Astrocyte (in vitro differentiated cells and primary cell): ENCODE measurements around the gene DLGAP1. TPM values are rescaled to one million over a fixed set of nuclear protein-coding genes. Genes with fewer than 3 reads are reported as not detected.

Experiments used
- DNase-seq: peaks from one replicate; pipeline ENCODE4 v3.0.0-alpha.2; 2010; ENCODE audit warnings: low read depth
- FAIRE-seq: peaks from 2 replicates; lab custom pipeline; 2011; peaks lifted over from hg19 to GRCh38; lab: Jason Lieb, UNC
- H2AFZ ChIP-seq: 2 replicates; pipeline ENCODE4 v1.6.0; 2012; ENCODE audit warnings: low read depth, low read length, inconsistent platforms
- H3K27ac ChIP-seq: 2 replicates; pipeline ENCODE4 v1.5.1; 2011; ENCODE audit warnings: low read depth, low read length, inconsistent platforms
- H3K27me3 ChIP-seq: 2 replicates; pipeline ENCODE4 v1.6.0; 2011; ENCODE audit warnings: low read length, inconsistent platforms; ENCODE audit not compliant: insufficient read depth
- H3K36me3 ChIP-seq: 2 replicates; pipeline ENCODE4 v1.5.1; 2011; ENCODE audit warnings: low read length, inconsistent platforms; ENCODE audit not compliant: insufficient read depth
- H3K4me1 ChIP-seq: 2 replicates; pipeline ENCODE4 v1.5.1; 2011; ENCODE audit warnings: low read length, inconsistent platforms; ENCODE audit not compliant: insufficient read depth
- H3K4me2 ChIP-seq: 2 replicates; pipeline ENCODE4 v1.6.0; 2012; ENCODE audit warnings: low read length, inconsistent platforms
- H3K4me3 ChIP-seq: 2 replicates; pipeline ENCODE4 v1.5.1; 2011; ENCODE audit warnings: low read depth, mild to moderate bottlenecking, low read length, inconsistent platforms; ENCODE audit not compliant: insufficient read depth
- H3K79me2 ChIP-seq: 2 replicates; pipeline ENCODE4 v1.6.0; 2012; ENCODE audit warnings: mild to moderate bottlenecking, low read length, inconsistent platforms; ENCODE audit not compliant: insufficient read depth
- H3K9ac ChIP-seq: 2 replicates; pipeline ENCODE4 v1.6.0; 2012; ENCODE audit warnings: mild to moderate bottlenecking, low read length, inconsistent platforms
- H3K9me3 ChIP-seq: 2 replicates; pipeline ENCODE4 v1.5.1; 2012; ENCODE audit warnings: low read depth, mild to moderate bottlenecking, low read length, inconsistent platforms; ENCODE audit not compliant: insufficient read depth
- H4K20me1 ChIP-seq: 2 replicates; pipeline ENCODE4 v1.6.0; 2012; ENCODE audit warnings: low read length, inconsistent platforms; ENCODE audit not compliant: insufficient read depth
- H3K27ac Mint-ChIP-seq: one replicate; pipeline ENCODE4 v1.8.0; 2021; ENCODE audit warnings: mild to moderate bottlenecking, mixed read lengths; ENCODE audit not compliant: unreplicated experiment
- H3K27me3 Mint-ChIP-seq: one replicate; pipeline ENCODE4 v1.8.0; 2021; ENCODE audit warnings: low read depth, mixed read lengths; ENCODE audit not compliant: unreplicated experiment
- H3K36me3 Mint-ChIP-seq: one replicate; pipeline ENCODE4 v1.8.0; 2021; ENCODE audit warnings: low read depth, mixed read lengths; ENCODE audit not compliant: unreplicated experiment
- H3K4me1 Mint-ChIP-seq: one replicate; pipeline ENCODE4 v1.8.0; 2021; ENCODE audit warnings: low read depth, mixed read lengths; ENCODE audit not compliant: unreplicated experiment
- H3K4me3 Mint-ChIP-seq: one replicate; pipeline ENCODE4 v1.8.0; 2021; ENCODE audit warnings: mild to moderate bottlenecking, moderate library complexity, mixed read lengths; ENCODE audit not compliant: unreplicated experiment
- H3K9me3 Mint-ChIP-seq: one replicate; pipeline ENCODE4 v1.8.0; 2021; ENCODE audit warnings: mild to moderate bottlenecking, mixed read lengths; ENCODE audit not compliant: unreplicated experiment
- EZH2 ChIP-seq: IDR thresholded peaks from 2 replicates; pipeline ENCODE4 v1.6.1; 2012; ENCODE audit warnings: mild to moderate bottlenecking, low read length, inconsistent platforms; ENCODE audit not compliant: insufficient read depth
- total RNA-seq: library from RNA; stranded (reverse); gene quantifications from 2 replicates; pipeline ENCODE4 v1.2.1, GENCODE V29; 2021
- TF ChIP-seq, protein P1 (sequence below): IDR thresholded peaks from 2 replicates; pipeline ENCODE4 v1.5.1; 2011; ENCODE audit warnings: low read depth, mild to moderate bottlenecking, inconsistent platforms, low read length, moderate library complexity; ENCODE audit not compliant: insufficient read depth

DLGAP1 gene
- total RNA-seq, 1 donor from 2014 or later: 2.3 TPM

DNA sequence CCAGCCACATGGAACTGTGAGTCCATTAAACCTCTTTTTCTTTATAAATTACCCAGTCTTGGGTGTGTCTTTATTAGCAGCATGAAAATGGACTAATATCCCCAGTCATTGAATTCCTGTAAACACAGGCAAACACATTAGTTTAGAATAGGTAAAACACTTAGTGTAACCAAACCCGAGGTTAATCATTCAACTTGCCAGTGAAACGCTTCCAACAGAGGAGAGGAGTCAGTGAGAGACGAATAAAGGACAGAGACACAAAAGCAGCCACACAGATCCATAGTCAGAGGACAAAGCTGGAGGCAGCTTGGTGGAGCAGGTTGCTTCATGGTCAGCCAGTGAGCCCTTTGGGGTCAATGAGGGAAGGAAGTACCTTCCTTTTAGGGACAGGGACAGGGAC lies 657.1 kb downstream of the DLGAP1 start:
- Histone ChIP-seq H3K4me2 (no peak overlapping the region), H3K9ac (no peak overlapping the region), H2AFZ (no peak overlapping the region), H3K9me3 (no peaks in the 10 kb centered on the region), H3K36me3 (no peaks in the 10 kb centered on the region), H3K4me1 (peaks cover 20% of the 10 kb centered on the region), H3K79me2 (no peaks in the 10 kb centered on the region), H3K27me3 (no peaks in the 10 kb centered on the region), H3K4me3 (no peak overlapping the region), H4K20me1 (no peaks in the 10 kb centered on the region), H3K27ac (no peak overlapping the region)
- Mint-ChIP-seq H3K36me3 (no peaks in the 10 kb centered on the region), H3K27me3 (no peaks in the 10 kb centered on the region), H3K4me1 (peaks cover 15% of the 10 kb centered on the region), H3K9me3 (no peaks in the 10 kb centered on the region), H3K27ac (no peak overlapping the region), H3K4me3 (no peak overlapping the region)
- DNase-seq: no peak
- TF ChIP-seq, protein P1, sequence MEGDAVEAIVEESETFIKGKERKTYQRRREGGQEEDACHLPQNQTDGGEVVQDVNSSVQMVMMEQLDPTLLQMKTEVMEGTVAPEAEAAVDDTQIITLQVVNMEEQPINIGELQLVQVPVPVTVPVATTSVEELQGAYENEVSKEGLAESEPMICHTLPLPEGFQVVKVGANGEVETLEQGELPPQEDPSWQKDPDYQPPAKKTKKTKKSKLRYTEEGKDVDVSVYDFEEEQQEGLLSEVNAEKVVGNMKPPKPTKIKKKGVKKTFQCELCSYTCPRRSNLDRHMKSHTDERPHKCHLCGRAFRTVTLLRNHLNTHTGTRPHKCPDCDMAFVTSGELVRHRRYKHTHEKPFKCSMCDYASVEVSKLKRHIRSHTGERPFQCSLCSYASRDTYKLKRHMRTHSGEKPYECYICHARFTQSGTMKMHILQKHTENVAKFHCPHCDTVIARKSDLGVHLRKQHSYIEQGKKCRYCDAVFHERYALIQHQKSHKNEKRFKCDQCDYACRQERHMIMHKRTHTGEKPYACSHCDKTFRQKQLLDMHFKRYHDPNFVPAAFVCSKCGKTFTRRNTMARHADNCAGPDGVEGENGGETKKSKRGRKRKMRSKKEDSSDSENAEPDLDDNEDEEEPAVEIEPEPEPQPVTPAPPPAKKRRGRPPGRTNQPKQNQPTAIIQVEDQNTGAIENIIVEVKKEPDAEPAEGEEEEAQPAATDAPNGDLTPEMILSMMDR: no peak
- no peak for TF ChIP-seq EZH2
- no peak for FAIRE-seq

DNA sequence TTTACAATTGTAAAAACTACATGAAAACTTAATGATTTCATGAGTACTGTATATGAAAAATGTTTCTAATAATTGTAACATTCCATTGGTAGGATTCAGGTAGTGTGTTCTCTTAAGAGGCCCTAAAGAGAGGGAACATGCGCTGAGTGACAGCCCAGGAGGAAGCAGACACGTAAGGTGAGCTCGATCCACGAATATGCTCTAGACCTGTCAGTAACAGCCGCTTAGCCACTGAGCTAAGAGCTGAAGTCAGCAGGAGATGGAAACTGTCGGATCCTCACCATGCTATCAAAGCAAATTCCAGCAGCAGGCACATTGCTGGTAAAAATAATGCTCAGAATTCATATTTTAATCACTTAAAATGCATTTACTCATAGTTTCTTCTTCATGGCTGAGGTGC lies 658.7 kb downstream of the DLGAP1 start:
- Histone ChIP-seq H3K9me3 (no peaks in the 10 kb centered on the region), H3K27ac (no peak overlapping the region), H3K9ac (no peak overlapping the region), H3K79me2 (no peaks in the 10 kb centered on the region), H3K4me2 (no peak overlapping the region), H3K27me3 (no peaks in the 10 kb centered on the region), H3K4me3 (no peak overlapping the region), H4K20me1 (no peaks in the 10 kb centered on the region), H3K4me1 (peaks cover 20% of the 10 kb centered on the region), H3K36me3 (no peaks in the 10 kb centered on the region), H2AFZ (no peak overlapping the region)
- no peak overlapping the region for H3K27ac Mint-ChIP-seq
- no peaks in the 10 kb centered on the region for H3K36me3 Mint-ChIP-seq
- TF ChIP-seq, protein P1: no peak
- no peak for TF ChIP-seq EZH2
- H3K27me3 Mint-ChIP-seq: no peaks in the 10 kb centered on the region
- FAIRE-seq: no peak
- no peak overlapping the region for H3K4me3 Mint-ChIP-seq
- no peaks in the 10 kb centered on the region for H3K9me3 Mint-ChIP-seq
- DNase-seq: no peak
- peaks cover 15% of the 10 kb centered on the region for H3K4me1 Mint-ChIP-seq

DNA sequence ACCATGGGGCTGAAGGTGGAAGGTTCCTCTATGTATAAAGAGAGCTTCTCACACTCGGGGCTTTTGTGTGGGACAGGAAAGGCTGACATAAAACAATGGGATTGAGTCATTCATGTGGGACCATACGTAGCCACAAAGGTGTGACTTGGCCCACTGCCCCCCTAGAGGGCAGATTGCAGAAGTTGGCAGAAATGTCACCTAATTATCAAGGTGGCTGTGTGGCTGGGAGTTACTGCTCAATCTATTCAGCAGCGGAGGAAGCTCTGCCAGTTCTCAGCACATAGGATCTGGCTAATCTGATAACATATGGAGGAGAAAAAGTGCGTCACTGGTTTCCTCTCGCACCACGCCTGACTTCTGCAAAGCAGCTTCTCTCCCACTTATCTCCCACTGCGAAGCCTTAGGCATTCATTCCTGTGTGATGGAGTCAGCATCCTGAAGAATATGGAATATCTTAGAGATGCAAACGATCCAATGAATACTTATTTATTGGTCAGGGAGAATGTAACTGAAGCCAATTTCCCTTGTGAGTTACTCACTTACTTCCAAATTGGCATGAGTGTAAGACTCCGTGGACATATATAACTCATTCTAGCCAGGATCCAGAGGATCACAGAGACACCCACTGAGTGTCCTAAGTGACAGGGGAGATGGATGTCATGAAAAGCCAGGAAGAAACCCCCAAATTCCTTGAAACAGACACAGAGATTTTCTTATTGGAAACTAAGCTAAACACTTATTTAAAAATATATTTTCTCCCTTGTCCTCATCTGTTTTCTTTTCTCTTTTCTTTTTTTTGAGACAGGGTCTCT lies 660.4 kb downstream of the DLGAP1 start:
- Histone ChIP-seq H3K9me3 (no peaks in the 10 kb centered on the region), H3K9ac (peak overlapping the region; percentile 51), H3K36me3 (no peaks in the 10 kb centered on the region), H3K4me2 (peak overlapping the region; percentile 70), H3K4me3 (no peak overlapping the region), H3K27me3 (no peaks in the 10 kb centered on the region), H3K79me2 (no peaks in the 10 kb centered on the region), H3K27ac (peak overlapping the region; percentile 85), H4K20me1 (no peaks in the 10 kb centered on the region), H3K4me1 (peaks cover 20% of the 10 kb centered on the region), H2AFZ (peak overlapping the region; percentile 31)
- DNase-seq: peak; percentile 98
- H3K9me3 Mint-ChIP-seq: no peaks in the 10 kb centered on the region
- H3K4me3 Mint-ChIP-seq: no peak overlapping the region
- peaks cover 15% of the 10 kb centered on the region for H3K4me1 Mint-ChIP-seq
- H3K36me3 Mint-ChIP-seq: no peaks in the 10 kb centered on the region
- H3K27me3 Mint-ChIP-seq: no peaks in the 10 kb centered on the region
- H3K27ac Mint-ChIP-seq: peak overlapping the region; percentile 47
- FAIRE-seq: no peak
- TF ChIP-seq EZH2: no peak
- TF ChIP-seq, protein P1: no peak
